K562 (cell line): ENCODE data around the gene ETS1. TPM values are rescaled to one million over a fixed set of nuclear protein-coding genes. Genes with fewer than 3 reads are reported as not detected.

Experiments used
- C11orf30 ChIP-seq: fragments of 450-650 bp; IDR thresholded peaks from 2 replicates; pipeline ENCODE4 v1.6.1; 2016; ENCODE audit warnings: low read depth, mild to moderate bottlenecking
- CLOCK ChIP-seq: fragments of 250-450 bp; sonication (Bioruptor Pico); IDR thresholded peaks from 2 replicates; pipeline ENCODE4 v1.4.0; 2020; ENCODE audit warnings: mild to moderate bottlenecking, moderate library complexity, borderline replicate concordance
- CTBP1 ChIP-seq: fragments of 450-650 bp; IDR thresholded peaks from 2 replicates; pipeline ENCODE4 v1.6.1; 2016; ENCODE audit warnings: borderline replicate concordance
- FOSL1 ChIP-seq: fragments of 200-800 bp; sonication (Bioruptor generic); conservative IDR thresholded peaks from 2 replicates; pipeline ENCODE4 v1.6.1; 2016; ENCODE audit warnings: missing genetic modification characterization, missing compliant biosample characterization
- GABPA ChIP-seq: fragments of 200-800 bp; sonication (Bioruptor generic); conservative IDR thresholded peaks from 2 replicates; pipeline ENCODE4 v1.6.1; 2016; ENCODE audit warnings: low read depth, missing genetic modification characterization, missing compliant biosample characterization
- HMGN3 ChIP-seq: IDR thresholded peaks from 2 replicates; pipeline ENCODE4 v1.6.1; 2011; ENCODE audit warnings: borderline replicate concordance, low read depth, mild to moderate bottlenecking, mixed read lengths, low read length; ENCODE audit not compliant: insufficient read length; ENCODE audit errors: extremely low read depth
- JUND ChIP-seq, 2 experiments: IDR thresholded peaks; 2 replicates in 1 of 2; 3 replicates in 1 of 2; pipeline ENCODE4 v1.6.1; 2011; ENCODE audit warnings: borderline replicate concordance in 2 of 2, low read depth in 2 of 2, low read length in 2 of 2, improper control_type of control experiment in 1 of 2, missing biosample characterization in 1 of 2, missing genetic modification characterization in 1 of 2, missing genetic modification reagents in 1 of 2
- MAFG ChIP-seq: fragments of 450-650 bp; conservative IDR thresholded peaks from 2 replicates; pipeline ENCODE4 v1.6.1; 2016; ENCODE audit warnings: missing genetic modification characterization, missing compliant biosample characterization
- MECOM ChIP-seq: fragments of 250-450 bp; sonication (Bioruptor Pico); IDR thresholded peaks from 2 replicates; pipeline ENCODE4 v1.8.0; 2022; ENCODE audit warnings: inconsistent platforms
- MYNN ChIP-seq, 2 experiments: sonication (generic); formaldehyde crosslinking in 1 of 2; IDR thresholded peaks; 2 replicates each; pipeline versions ENCODE4 v1.5.0 to v1.6.1; 2016 to 2020; ENCODE audit warnings: antibody characterized with exemption in 1 of 2, missing genetic modification reagents in 1 of 2
- NEUROD1 ChIP-seq: fragments of 150-350 bp; IDR thresholded peaks from 2 replicates; pipeline ENCODE4 v1.6.1; 2014; ENCODE audit warnings: borderline replicate concordance, low read length, low read depth; ENCODE audit not compliant: partially characterized antibody
- PTRF ChIP-seq: fragments of 450-650 bp; IDR thresholded peaks from 2 replicates; pipeline ENCODE4 v1.6.1; 2016; ENCODE audit warnings: mild to moderate bottlenecking, missing genetic modification characterization, missing compliant biosample characterization
- RCOR1 ChIP-seq, 2 experiments: IDR thresholded peaks; 2 replicates each; pipeline ENCODE4 v1.6.1; 2012; ENCODE audit warnings: low read depth in 2 of 2, low read length in 2 of 2, borderline replicate concordance in 1 of 2, improper control_type of control experiment in 1 of 2
- TAL1 ChIP-seq: fragments of 450-650 bp; IDR thresholded peaks from 2 replicates; pipeline ENCODE4 v1.6.1; 2016; ENCODE audit warnings: mild to moderate bottlenecking
- TCF3 ChIP-seq: sonication (generic); formaldehyde crosslinking; IDR thresholded peaks from 2 replicates; pipeline ENCODE4 v1.4.0; 2020; ENCODE audit warnings: mild to moderate bottlenecking, missing genetic modification reagents
- THRA ChIP-seq: fragments of 450-650 bp; IDR thresholded peaks from 2 replicates; pipeline ENCODE4 v1.6.1; 2017; ENCODE audit warnings: mild to moderate bottlenecking, moderate library complexity
- VEZF1 ChIP-seq: fragments of 200-800 bp; sonication (Bioruptor generic); IDR thresholded peaks from 2 replicates; pipeline ENCODE4 v1.6.1; 2017; ENCODE audit warnings: missing genetic modification characterization, missing compliant biosample characterization
- ZNF12 ChIP-seq: sonication (generic); formaldehyde crosslinking; IDR thresholded peaks from 2 replicates; pipeline ENCODE4 v1.4.0; 2020; ENCODE audit warnings: mild to moderate bottlenecking, missing genetic modification reagents
- ZNF212 ChIP-seq: fragments of 450-650 bp; formaldehyde crosslinking; IDR thresholded peaks from 2 replicates; pipeline ENCODE4 v1.4.0; 2020; ENCODE audit warnings: mild to moderate bottlenecking
- ZNF239 ChIP-seq: fragments of 250-450 bp; sonication (Bioruptor Pico); IDR thresholded peaks from 2 replicates; pipeline ENCODE4 v1.4.0; 2020; ENCODE audit warnings: mild to moderate bottlenecking
- polyA plus RNA-seq, 8 experiments: library from polyadenylated mRNA; depleted of rRNA in 4 of 8; stranded (reverse) in 5 of 8; unstranded in 3 of 8; fragments of >200 nt; fragmentation: Nextera tagmentation in 2 of 8; fragmentation: Illumina TruSeq in 1 of 8; extraction: Ambion mirVana in 2 of 8; extraction: Trizol in 1 of 8; gene quantifications; 2 replicates each; pipeline versions ENCODE4 v1.2.1 to v1.2.3, GENCODE V29; 2011 to 2014; ENCODE audit warnings: inconsistent platforms in 1 of 8, missing spikeins in 1 of 8
- total RNA-seq, 7 experiments: library from RNA; depleted of rRNA in 6 of 7; stranded (reverse); fragments of >200 nt in 6 of 7; fragmentation: Illumina TruSeq in 2 of 7; extraction: Trizol in 2 of 7; gene quantifications; 2 replicates each; pipeline versions ENCODE4 v1.2.1 to v1.2.3, GENCODE V29; 2011 to 2021; ENCODE audit warnings: low replicate concordance in 1 of 7

ETS1 gene
- total and polyA plus RNA-seq, 9 of the 15 experiments (the other 6 are each of a cell fraction or from before 2014, with no cell fraction given), result 0.04 to 1.4 (median 0.23) TPM

- TF ChIP-seq TCF3 (CRISPR knock-in tag), result peak; percentile 71
- TF ChIP-seq TAL1, result 0 out of 2 replicates have a peak, but pooled peaks have one; percentile 5
- TF ChIP-seq ZNF239 (CRISPR knock-in tag), result peak; percentile 38; the same call in 1 of the 2 replicates
- TF ChIP-seq CTBP1, result peak; percentile 91
- TF ChIP-seq NEUROD1, result no peak
- TF ChIP-seq MECOM (CRISPR knock-in tag), result peak; percentile 73; the same call in 1 of the 2 replicates
- no peak for TF ChIP-seq PTRF (tag)
- TF ChIP-seq THRA, result no peak
- TF ChIP-seq HMGN3, result no peak
- peak; percentile 62; the same call in 1 of the 2 replicates for TF ChIP-seq C11orf30
- TF ChIP-seq MYNN (IDR thresholded peaks at IDR 0.05), result no peak
- no peak for TF ChIP-seq MYNN (CRISPR knock-in tag; IDR thresholded peaks at IDR 0.05)
- TF ChIP-seq ZNF12 (CRISPR knock-in tag), result no peak
- TF ChIP-seq MAFG (tag), result peak; percentile 86
- no peak for TF ChIP-seq JUND (IDR thresholded peaks at IDR 0.05; ENCODE audit: borderline replicate concordance, low read depth, low read length)
- TF ChIP-seq JUND (tag; IDR thresholded peaks at IDR 0.05; ENCODE audit: borderline replicate concordance, low read depth, low read length), result no peak; the same call in 2 of the 3 replicates
- TF ChIP-seq GABPA, result no peak
- no peak for TF ChIP-seq ZNF212
- TF ChIP-seq CLOCK (CRISPR knock-in tag), result no peak
- TF ChIP-seq VEZF1 (CRISPR knock-in tag), result peak; percentile 14; the same call in 1 of the 2 replicates
- peak; percentile 52; the same call in 1 of the 2 replicates for TF ChIP-seq FOSL1 (tag)
- TF ChIP-seq RCOR1 (IDR thresholded peaks at IDR 0.05; ENCODE audit: borderline replicate concordance in 1 of 2, low read depth in 2 of 2, low read length in 2 of 2), result peak in 1 of 2 experiments; percentile 68; a peak in 1 of 4 replicates
These were observed 33.1 kb upstream of the ETS1 start (continued) for GRCh38 chr11:128620309-128621100.
